Motor neuron (in vitro differentiated cells): Measurements from ENCODE around the gene LRIG3. TPM values are rescaled to one million over a fixed set of nuclear protein-coding genes. Genes with fewer than 3 reads are reported as not detected.
"Not testable (repeated sequence)": the region's sequence is repeated elsewhere in the genome, so short reads cannot be mapped to it uniquely, and the experiment has no call there.

Experiments used
- ATAC-seq, 8 experiments: fragments of 200-7000 bp; cut with Tn5 transposase; replicated peaks in 6 of 8; 2 replicates each; pipeline ENCODE4 v1.8.0; 2021; ENCODE audit warnings: mild to moderate bottlenecking in 8 of 8, moderate library complexity in 8 of 8
- H3K27ac ChIP-seq, 2 donors: fragments of 250-450 bp; sonication (Bioruptor Pico); 2 replicates each; pipeline ENCODE4 v1.9.0; 2021; ENCODE audit warnings: antibody characterized with exemption in 2 of 2, mild to moderate bottlenecking in 2 of 2, moderate library complexity in 1 of 2
- H3K4me1 ChIP-seq, 2 donors: fragments of 250-450 bp; sonication (Bioruptor Pico); replicated peaks in 1 of 2; 2 replicates each; pipeline ENCODE4 v1.6.1; 2021; ENCODE audit warnings: antibody characterized with exemption in 2 of 2, mild to moderate bottlenecking in 2 of 2, moderate library complexity in 1 of 2
- H3K4me3 ChIP-seq, 5 donors: fragments of 250-450 bp; sonication (Bioruptor Pico); 2 replicates each; pipeline ENCODE4 v1.9.0; 2021; ENCODE audit warnings: antibody characterized with exemption in 5 of 5, mild to moderate bottlenecking in 5 of 5, moderate library complexity in 4 of 5
- WGBS, 10 experiments: fragments of 450-650 bp; shearing (Covaris generic); methylation state at CpG; one replicate each; pipeline ENCODE4 v1.0.0; 2022; 5-methylcytosine and 5-hydroxymethylcytosine counted together
- in situ Hi-C, 9 experiments: fragments of 400-800 bp; cut with MboI; loops; one replicate each; pipeline ENCODE4 v1.15.0; 2021; ENCODE audit warnings: low sequenced_read_pairs in 9 of 9, low pct_unique_long_range_greater_than_20kb in 2 of 9; ENCODE audit not compliant: unreplicated experiment in 9 of 9
- total RNA-seq, 8 experiments: library from RNA; unstranded; fragments of 300-600 nt; gene quantifications; 2 replicates each; pipeline versions ENCODE4 v1.2.3 to v1.2.4, GENCODE V29; 2022

The LRIG3 gene
- total RNA-seq, 8 experiments from 2014 or later: 3.2 to 150 (median 14.8) TPM

DNA sequence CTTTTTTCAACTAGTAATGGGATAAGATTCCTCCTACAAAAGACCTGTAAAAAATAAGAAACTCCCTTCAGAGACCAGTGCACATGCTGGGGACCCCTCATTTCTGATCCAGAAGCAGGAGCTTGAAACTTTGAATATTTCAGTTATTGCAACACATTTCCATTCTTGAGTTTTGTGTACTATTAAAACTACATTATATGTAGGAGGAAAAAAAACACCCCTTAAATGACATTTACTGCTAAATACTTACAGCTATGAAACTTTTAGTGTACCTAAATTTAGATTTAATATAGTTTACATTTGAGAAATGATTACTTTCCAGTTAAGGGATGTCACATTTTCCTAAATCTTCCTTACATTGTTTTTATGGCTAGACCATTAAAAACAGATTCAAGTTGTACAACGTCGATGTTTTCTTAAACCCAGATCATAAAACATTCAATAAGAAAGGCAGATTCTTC is 4.1 kb downstream of the LRIG3 start:
- in situ Hi-C loops: loop anchor here in 3 of 9 experiments (10.0 to 25.0 kb wide), 2 partner anchors 169 to 171 kb away; no protein-coding TSS in a partner anchor
- no peak overlapping the region for H3K4me3 ChIP-seq
- ATAC-seq: no peak
- no peak overlapping the region for H3K27ac ChIP-seq
- H3K4me1 ChIP-seq: peaks cover 11 to 23% of the 10 kb centered on the region in 2 donors
- WGBS, 10 experiments: 0 to 80% (median 30%) methylated on average over 1 to 2 of the region's 2 CpGs

- 0 to 82% (median 27%) methylated on average over 1 to 4 of the region's 4 CpGs for WGBS, 10 experiments
- in situ Hi-C loops: loop anchor here in 3 of 9 experiments (10.0 to 25.0 kb wide), 2 partner anchors 169 to 172 kb away; no protein-coding TSS in a partner anchor
- peak in 2 of 8 experiments; percentile 2 to 17 for ATAC-seq
- peak overlapping the region in 2 of 5 donors; percentile 4 to 5 for H3K4me3 ChIP-seq
- peaks cover 11 to 23% of the 10 kb centered on the region in 2 donors for H3K4me1 ChIP-seq
- H3K27ac ChIP-seq: no peak overlapping the region
Measured at GRCh38 chr12:58915634-58916033, 4.7 kb downstream of the LRIG3 start.

- Histone ChIP-seq H3K4me1 (peaks cover 11 to 23% of the 10 kb centered on the region in 2 donors), H3K27ac (no peak overlapping the region), H3K4me3 (no peak overlapping the region)
- 0 to 86% (median 65%) methylated on average over 1 to 2 of the region's 2 CpGs for WGBS, 10 experiments
- ATAC-seq: peak in 1 of 8 experiments; percentile 16
- in situ Hi-C loops: loop anchor here in 3 of 9 experiments (10.0 to 25.0 kb wide), 2 partner anchors 170 to 172 kb away; no protein-coding TSS in a partner anchor
Measured at GRCh38 chr12:58915037-58915436, 5.3 kb downstream of the LRIG3 start.

- in situ Hi-C loops: loop anchor here in 3 of 9 experiments (10.0 to 25.0 kb wide), 2 partner anchors 170 to 173 kb away; no protein-coding TSS in a partner anchor
- WGBS, 10 experiments: 14 to 89% (median 46%) methylated on average over 1 to 2 of the region's 2 CpGs; no CpG with 5 or more reads in 4 of the 10 experiments
- Histone ChIP-seq H3K27ac (no peak overlapping the region), H3K4me3 (no peak overlapping the region), H3K4me1 (peaks cover 11 to 23% of the 10 kb centered on the region in 2 donors)
- no peak for ATAC-seq
Measured at GRCh38 chr12:58914457-58914856, 5.8 kb downstream of the LRIG3 start.

DNA sequence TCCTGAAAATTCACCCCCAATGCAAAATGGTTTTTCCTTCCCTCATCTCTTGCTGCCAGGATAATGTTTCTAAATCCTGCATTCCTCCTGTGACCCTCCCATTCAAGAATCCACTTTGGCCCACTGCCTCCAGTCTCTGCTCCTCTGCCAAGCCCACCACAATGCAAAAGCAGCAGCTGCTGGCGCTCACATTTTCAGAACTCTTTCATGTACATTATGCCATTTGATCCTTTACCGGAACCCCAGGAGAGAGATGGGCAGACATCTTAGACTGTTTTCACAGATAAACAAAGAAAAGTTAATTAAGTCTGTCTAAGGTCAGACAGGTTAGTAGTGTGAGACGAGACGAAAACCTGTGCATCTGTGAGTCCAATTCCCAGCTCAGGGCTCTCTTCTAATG is 12.9 kb downstream of the LRIG3 start:
- ATAC-seq: peak in 1 of 8 experiments; percentile 8
- in situ Hi-C loops: loop anchor here in 2 of 9 experiments (25.0 kb wide), 1 partner anchor 180 kb away; no protein-coding TSS in a partner anchor
- Histone ChIP-seq H3K4me3 (no peak overlapping the region), H3K27ac (no peak overlapping the region), H3K4me1 (peaks cover 0 to under 1% of the 10 kb centered on the region in 2 donors)
- 6 to 100% (median 72%) methylated on average over 2 to 4 of the region's 4 CpGs; no CpG with 5 or more reads in 5 of the 10 experiments for WGBS, 10 experiments

DNA sequence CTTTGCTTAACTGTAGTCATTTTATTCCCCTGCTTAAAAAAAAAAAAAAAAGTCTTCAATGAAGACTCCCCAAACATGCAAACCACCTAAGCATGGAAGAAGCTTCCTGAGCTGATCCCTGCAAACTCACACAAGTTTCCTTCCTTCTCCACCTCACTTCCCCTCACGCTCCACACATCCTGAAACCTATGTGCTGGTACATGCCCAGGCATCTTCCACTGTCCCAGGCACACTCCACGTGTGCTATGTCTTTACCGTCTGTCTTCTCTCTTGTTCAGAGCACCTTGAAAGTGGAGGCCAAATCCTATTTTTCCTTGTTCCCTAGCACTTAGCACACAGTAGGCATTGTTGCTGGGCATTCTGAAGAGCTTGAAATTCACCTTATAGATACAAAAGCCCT is 13.4 kb downstream of the LRIG3 start:
- 70 to 100% (median 93%) methylated on average over 1 to 3 of the region's 3 CpGs; no CpG with 5 or more reads in 2 of the 10 experiments for WGBS, 10 experiments
- in situ Hi-C loops: loop anchor here in 2 of 9 experiments (25.0 kb wide), 1 partner anchor 180 kb away; no protein-coding TSS in a partner anchor
- no peak overlapping the region for H3K27ac ChIP-seq

DNA sequence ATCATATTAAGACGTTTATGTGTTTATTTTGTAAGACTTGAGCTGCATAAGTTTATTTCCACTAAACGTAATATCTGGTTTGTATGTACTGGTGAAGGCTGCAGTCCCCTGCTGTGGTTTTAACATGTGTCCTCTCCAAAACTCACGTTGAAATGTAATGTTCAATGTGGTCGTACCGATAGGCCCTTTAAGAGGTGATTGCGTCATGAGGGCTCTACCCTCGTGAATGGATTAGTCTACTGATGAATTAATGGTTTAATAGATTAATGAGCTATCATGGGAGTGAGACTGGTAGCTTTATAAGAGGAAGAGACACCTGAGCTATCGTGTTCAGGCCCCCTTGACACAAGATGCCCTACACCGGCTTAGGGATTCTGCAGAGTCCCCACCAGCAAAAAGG is 14.9 kb downstream of the LRIG3 start:
- no peak for ATAC-seq
- in situ Hi-C loops: loop anchor here in 2 of 9 experiments (25.0 kb wide), 1 partner anchor 182 kb away; no protein-coding TSS in a partner anchor
- Histone ChIP-seq H3K4me1 (no peaks in the 10 kb centered on the region), H3K4me3 (no peak overlapping the region), H3K27ac (no peak overlapping the region)
- 60 to 98% (median 95%) methylated on average over 2 to 9 of the region's 9 CpGs; no CpG with 5 or more reads in 3 of the 10 experiments for WGBS, 10 experiments

More for the DNA sequence above, 13.4 kb downstream of the LRIG3 start:
- peak in 1 of 8 experiments; percentile 23 for ATAC-seq
- Histone ChIP-seq H3K4me3 (no peak overlapping the region), H3K4me1 (no peaks in the 10 kb centered on the region)

GRCh38 chr12:58902726-58903125 is 17.6 kb downstream of the LRIG3 start:
- WGBS, 10 experiments: 100% methylated on average over 1 of the region's 1 CpG; no CpG with 5 or more reads in 8 of the 10 experiments
- H3K27ac ChIP-seq, ATAC-seq, H3K4me3 ChIP-seq, H3K4me1 ChIP-seq: not testable (repeated sequence)
- in situ Hi-C loops: loop anchor here in 2 of 9 experiments (25.0 kb wide), 1 partner anchor 185 kb away; no protein-coding TSS in a partner anchor

DNA sequence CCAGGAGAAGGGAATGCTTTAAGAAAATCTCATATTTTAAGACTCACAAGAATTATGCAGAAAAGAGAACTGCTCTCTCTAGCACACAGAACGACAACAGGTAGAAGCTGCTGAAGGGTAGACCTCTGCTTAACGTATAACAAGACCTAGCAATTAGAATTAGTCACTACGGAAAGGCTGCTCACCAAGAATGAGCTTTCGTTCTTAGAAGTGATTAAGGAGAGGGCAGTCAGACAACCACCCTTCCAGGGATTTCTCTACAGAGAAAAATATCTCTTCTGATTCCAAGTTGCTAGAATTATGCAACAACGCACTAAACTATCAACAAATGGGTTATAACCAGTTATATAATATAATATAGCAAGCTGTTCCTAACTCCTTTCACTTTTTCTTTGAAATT is 18.6 kb downstream of the LRIG3 start:
- no peak overlapping the region for H3K4me3 ChIP-seq
- WGBS, 10 experiments: 51 to 100% (median 93%) methylated on average over 1 to 5 of the region's 5 CpGs; no CpG with 5 or more reads in 1 of the 10 experiments
- in situ Hi-C loops: loop anchor here in 2 of 9 experiments (25.0 kb wide), 1 partner anchor 186 kb away; no protein-coding TSS in a partner anchor
- no peak for ATAC-seq
- H3K4me1 ChIP-seq: no peaks in the 10 kb centered on the region
- H3K27ac ChIP-seq: no peak overlapping the region

DNA sequence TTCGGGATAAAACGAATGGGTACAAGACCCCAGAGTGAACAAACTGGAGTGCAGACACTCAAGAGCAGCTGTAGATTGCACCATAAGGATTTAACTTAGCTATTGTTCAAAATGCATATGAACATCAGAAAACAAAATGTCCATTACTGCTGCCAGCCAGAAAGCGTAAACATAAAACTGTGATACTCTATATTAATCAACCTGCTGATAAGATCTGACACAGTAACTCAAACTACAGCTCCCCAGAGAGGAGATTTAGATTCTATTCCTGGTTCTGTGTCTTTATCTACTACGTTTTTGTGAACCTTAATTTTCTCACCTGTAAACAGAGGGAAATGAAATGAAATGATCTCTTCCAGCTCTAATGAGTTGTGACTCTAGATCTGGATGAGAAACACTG is 22.3 kb downstream of the LRIG3 start:
- in situ Hi-C loops: loop anchor here in 1 of 9 experiments (25.0 kb wide), 1 partner anchor 361 kb away; no protein-coding TSS in a partner anchor
- H3K4me1 ChIP-seq: no peaks in the 10 kb centered on the region
- no peak for ATAC-seq
- H3K4me3 ChIP-seq: no peak overlapping the region
- WGBS, 10 experiments: 63 to 100% (median 92%) methylated on average over 1 to 4 of the region's 4 CpGs
- no peak overlapping the region for H3K27ac ChIP-seq

DNA sequence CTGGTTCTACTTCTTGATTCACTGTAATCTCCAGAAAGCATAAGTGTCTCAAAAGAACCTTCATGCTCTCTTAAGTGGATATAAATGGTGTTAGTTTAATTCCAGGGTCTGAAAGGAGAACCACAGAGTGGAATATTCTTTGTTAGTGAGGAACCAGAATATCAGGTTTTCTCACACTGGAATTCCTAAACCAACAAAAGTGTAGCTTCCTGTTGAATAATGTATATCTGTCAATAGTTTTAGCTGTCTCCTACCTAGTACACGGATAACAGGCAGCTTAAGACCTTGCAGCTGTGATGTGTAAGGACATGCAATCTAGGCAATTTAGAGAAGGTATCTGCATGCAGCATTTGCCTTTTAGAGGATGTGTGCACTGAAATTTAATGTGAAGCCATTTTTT is 24.0 kb downstream of the LRIG3 start:
- ATAC-seq: no peak
- no peaks in the 10 kb centered on the region for H3K4me1 ChIP-seq
- H3K4me3 ChIP-seq: no peak overlapping the region
- 40 to 100% (median 92%) methylated on average over 1 of the region's 1 CpG; no CpG with 5 or more reads in 3 of the 10 experiments for WGBS, 10 experiments
- in situ Hi-C loops: loop anchor here in 1 of 9 experiments (25.0 kb wide), 1 partner anchor 359 kb away; no protein-coding TSS in a partner anchor
- no peak overlapping the region for H3K27ac ChIP-seq

DNA sequence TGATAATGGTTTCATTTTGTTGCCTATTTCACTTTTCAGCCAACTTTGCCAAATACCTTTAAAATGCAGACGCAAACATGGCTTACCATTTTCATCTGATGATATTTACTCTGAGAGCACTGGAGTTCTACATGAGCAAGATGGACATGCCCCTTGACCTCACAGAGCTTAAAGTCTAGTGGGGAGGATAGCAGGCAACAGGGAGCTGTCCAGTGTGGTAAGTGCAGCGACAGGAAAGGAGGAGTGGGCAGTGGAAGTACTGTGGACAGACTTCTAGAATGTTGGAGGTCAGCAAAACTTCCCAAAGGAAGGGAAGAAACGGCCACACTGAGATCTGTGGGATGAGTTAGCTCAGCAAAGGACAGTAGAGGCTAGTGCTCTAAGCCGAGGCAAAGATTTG is 25.3 kb downstream of the LRIG3 start:
- Histone ChIP-seq H3K27ac (no peak overlapping the region), H3K4me1 (no peaks in the 10 kb centered on the region), H3K4me3 (no peak overlapping the region)
- in situ Hi-C loops: loop anchor here in 1 of 9 experiments (25.0 kb wide), 1 partner anchor 358 kb away; no protein-coding TSS in a partner anchor
- ATAC-seq: no peak
- WGBS, 10 experiments: 58 to 100% (median 89%) methylated on average over 1 to 4 of the region's 4 CpGs; no CpG with 5 or more reads in 3 of the 10 experiments

DNA sequence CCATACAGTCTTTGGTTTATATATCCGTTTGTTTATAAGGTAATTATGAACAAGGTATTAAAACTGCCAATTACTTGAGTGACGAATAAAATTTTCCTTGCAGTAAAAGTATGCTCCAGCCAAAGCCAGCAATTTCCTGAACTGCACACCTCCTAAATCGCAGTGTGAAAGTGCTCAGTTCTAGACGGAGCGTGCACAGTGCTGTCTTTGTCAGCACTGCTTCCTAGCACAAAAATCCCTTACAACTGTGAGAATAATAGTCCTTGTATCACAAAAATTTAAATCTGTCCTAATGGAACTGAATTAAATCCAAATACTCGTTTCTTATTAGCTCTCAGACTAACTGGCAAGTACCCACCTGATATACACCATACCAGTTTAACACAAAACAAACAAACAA is 26.3 kb downstream of the LRIG3 start:
- in situ Hi-C loops: loop anchor here in 1 of 9 experiments (25.0 kb wide), 1 partner anchor 357 kb away; no protein-coding TSS in a partner anchor
- ATAC-seq: peak in 2 of 8 experiments; percentile 2 to 33
- Histone ChIP-seq H3K27ac (no peak overlapping the region), H3K4me3 (no peak overlapping the region), H3K4me1 (no peaks in the 10 kb centered on the region)
- 50 to 100% (median 84%) methylated on average over 1 to 6 of the region's 6 CpGs; no CpG with 5 or more reads in 1 of the 10 experiments for WGBS, 10 experiments
